ENCODE measurements around the gene METAP1.
"Not testable (repeated sequence)": the region's sequence is repeated elsewhere in the genome, so short reads cannot be mapped to it uniquely, and the experiment has no call there.

Gene METAP1

DNA sequence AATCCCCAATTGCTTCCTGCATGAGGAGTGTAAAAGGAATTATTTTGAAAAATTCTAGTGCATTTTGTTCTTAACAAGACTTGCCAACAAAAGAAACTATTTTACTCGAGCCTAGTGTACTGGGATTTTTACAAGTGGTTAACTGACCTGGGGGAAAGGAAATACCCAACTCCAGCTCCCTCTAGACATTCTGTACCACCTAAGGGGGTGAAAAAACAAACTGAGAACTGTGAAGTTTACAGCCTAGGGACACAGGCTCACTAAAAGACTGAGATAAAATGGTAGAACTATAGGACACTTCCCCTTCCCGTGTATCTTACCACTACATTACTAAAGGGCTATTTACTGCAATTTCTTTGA, 95.7 kb downstream of the METAP1 start:
- TF ChIP-seq ZNF70 (CRISPR knock-in tag; IDR thresholded peaks at IDR 0.05) (no peak), CSDC2 (CRISPR knock-in tag; IDR thresholded peaks at IDR 0.05) (no peak), OSR1 (CRISPR knock-in tag; IDR thresholded peaks at IDR 0.05) (no peak), ESRRG (CRISPR knock-in tag; IDR thresholded peaks at IDR 0.05) (no peak), ZC3H10 (CRISPR knock-in tag; IDR thresholded peaks at IDR 0.05) (no peak), ARNTL (CRISPR knock-in tag; IDR thresholded peaks at IDR 0.05; ENCODE audit: borderline replicate concordance, low read depth) (no peak), GLIS3 (CRISPR knock-in tag; IDR thresholded peaks at IDR 0.05) (no peak), TCF4 (CRISPR knock-in tag; IDR thresholded peaks at IDR 0.05; ENCODE audit: borderline replicate concordance) (no peak)
- TF ChIP-seq, protein P1, sequence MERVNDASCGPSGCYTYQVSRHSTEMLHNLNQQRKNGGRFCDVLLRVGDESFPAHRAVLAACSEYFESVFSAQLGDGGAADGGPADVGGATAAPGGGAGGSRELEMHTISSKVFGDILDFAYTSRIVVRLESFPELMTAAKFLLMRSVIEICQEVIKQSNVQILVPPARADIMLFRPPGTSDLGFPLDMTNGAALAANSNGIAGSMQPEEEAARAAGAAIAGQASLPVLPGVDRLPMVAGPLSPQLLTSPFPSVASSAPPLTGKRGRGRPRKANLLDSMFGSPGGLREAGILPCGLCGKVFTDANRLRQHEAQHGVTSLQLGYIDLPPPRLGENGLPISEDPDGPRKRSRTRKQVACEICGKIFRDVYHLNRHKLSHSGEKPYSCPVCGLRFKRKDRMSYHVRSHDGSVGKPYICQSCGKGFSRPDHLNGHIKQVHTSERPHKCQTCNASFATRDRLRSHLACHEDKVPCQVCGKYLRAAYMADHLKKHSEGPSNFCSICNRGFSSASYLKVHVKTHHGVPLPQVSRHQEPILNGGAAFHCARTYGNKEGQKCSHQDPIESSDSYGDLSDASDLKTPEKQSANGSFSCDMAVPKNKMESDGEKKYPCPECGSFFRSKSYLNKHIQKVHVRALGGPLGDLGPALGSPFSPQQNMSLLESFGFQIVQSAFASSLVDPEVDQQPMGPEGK (CRISPR knock-in tag; IDR thresholded peaks at IDR 0.05; ENCODE audit: borderline replicate concordance): no peak
- TF ChIP-seq, protein P2, sequence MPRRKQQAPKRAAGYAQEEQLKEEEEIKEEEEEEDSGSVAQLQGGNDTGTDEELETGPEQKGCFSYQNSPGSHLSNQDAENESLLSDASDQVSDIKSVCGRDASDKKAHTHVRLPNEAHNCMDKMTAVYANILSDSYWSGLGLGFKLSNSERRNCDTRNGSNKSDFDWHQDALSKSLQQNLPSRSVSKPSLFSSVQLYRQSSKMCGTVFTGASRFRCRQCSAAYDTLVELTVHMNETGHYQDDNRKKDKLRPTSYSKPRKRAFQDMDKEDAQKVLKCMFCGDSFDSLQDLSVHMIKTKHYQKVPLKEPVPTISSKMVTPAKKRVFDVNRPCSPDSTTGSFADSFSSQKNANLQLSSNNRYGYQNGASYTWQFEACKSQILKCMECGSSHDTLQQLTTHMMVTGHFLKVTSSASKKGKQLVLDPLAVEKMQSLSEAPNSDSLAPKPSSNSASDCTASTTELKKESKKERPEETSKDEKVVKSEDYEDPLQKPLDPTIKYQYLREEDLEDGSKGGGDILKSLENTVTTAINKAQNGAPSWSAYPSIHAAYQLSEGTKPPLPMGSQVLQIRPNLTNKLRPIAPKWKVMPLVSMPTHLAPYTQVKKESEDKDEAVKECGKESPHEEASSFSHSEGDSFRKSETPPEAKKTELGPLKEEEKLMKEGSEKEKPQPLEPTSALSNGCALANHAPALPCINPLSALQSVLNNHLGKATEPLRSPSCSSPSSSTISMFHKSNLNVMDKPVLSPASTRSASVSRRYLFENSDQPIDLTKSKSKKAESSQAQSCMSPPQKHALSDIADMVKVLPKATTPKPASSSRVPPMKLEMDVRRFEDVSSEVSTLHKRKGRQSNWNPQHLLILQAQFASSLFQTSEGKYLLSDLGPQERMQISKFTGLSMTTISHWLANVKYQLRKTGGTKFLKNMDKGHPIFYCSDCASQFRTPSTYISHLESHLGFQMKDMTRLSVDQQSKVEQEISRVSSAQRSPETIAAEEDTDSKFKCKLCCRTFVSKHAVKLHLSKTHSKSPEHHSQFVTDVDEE (CRISPR knock-in tag; IDR thresholded peaks at IDR 0.05): no peak
- no peak for ATAC-seq

DNA sequence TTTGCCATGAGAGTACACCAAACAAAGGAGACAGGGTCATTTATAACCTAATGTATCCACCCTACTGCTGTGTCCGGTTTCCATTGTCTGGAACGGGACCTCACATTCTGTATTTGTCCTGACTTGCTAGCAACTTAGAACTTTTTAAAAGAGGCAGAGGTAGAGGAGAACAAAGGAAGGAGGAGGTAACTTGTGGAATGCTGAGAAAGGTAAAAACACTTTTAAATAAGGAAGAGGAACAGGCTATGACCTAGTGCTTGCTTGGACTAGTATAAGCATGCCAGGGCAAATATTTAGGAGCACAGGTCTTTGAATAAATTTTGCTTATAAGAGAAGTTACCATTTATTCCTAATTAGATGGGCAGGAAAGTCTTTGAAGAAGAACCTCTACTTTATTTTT, 96.3 kb downstream of the METAP1 start:
- ATAC-seq: not testable (repeated sequence)

DNA sequence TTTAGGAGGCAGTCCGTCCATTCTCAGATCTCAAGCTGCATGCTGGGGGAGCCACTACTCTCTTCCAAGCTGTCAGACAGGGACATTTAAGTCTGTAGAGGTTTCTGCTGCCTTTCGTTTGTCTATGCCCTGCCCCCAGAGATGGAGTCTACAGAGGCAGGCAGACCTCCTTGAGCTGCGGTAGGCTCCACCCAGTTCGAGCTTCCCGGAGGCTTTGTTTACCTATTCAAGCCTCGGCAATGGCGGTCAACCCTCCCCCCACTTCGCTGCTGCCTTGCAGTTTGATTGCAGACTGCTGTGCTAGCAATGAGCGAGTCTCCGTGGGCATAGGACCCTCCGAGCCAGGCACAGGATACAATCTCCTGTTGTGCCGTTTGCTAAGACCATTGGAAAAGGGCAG, 103.8 kb downstream of the METAP1 start:
- no peak for ATAC-seq
- TF ChIP-seq TOX (CRISPR knock-in tag; IDR thresholded peaks at IDR 0.05; ENCODE audit: borderline replicate concordance): no peak
- TF ChIP-seq PPARA (CRISPR knock-in tag; IDR thresholded peaks at IDR 0.05; ENCODE audit: borderline replicate concordance): no peak
- TF ChIP-seq ISL1 (CRISPR knock-in tag; IDR thresholded peaks at IDR 0.05): no peak
- TF ChIP-seq, protein P1 (CRISPR knock-in tag; IDR thresholded peaks at IDR 0.05; ENCODE audit: borderline replicate concordance): no peak
- no peak for TF ChIP-seq SNAI2 (CRISPR knock-in tag; IDR thresholded peaks at IDR 0.05)
- TF ChIP-seq RARB (CRISPR knock-in tag; IDR thresholded peaks at IDR 0.05): no peak

DNA sequence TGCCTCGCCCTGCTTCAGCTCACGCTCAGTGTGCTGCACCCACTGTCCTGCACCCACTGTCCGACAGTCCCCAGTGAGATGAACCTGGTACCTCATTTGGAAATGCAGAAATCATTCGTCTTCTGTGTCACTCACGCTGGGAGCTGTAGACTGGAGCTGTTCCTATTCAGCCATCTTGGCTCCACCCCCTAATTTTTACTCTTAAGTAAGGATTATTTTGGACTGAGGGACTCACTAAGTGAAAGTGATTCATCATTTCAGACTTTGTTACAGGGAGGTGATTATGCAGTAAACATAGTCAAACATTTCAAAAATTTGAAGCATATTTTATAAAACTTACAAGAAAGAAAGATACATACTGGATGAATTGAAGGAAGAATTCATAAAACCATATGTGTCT, 104.3 kb downstream of the METAP1 start:
- ATAC-seq: not testable (repeated sequence)

DNA sequence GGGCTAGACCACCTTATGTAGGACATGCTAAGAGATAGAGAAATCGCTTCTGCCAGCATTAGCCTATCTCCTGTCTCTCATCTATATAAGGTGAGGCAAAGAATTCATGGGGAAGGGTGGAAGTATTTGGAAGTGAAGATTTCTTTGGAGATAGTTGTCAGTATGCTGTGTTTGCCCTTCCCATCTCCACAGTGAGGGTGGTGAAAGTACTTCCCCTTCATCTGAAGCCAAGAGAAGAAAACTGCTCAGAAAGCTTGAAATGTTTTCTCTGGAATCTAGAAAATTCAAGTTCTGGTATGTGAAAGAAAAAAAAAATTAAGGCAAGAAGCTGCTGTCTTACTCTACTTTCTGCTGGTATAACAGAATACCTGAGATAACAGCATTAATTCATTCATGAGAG, 105.4 kb downstream of the METAP1 start:
- ATAC-seq: peak; percentile 55
- TF ChIP-seq, protein P3, sequence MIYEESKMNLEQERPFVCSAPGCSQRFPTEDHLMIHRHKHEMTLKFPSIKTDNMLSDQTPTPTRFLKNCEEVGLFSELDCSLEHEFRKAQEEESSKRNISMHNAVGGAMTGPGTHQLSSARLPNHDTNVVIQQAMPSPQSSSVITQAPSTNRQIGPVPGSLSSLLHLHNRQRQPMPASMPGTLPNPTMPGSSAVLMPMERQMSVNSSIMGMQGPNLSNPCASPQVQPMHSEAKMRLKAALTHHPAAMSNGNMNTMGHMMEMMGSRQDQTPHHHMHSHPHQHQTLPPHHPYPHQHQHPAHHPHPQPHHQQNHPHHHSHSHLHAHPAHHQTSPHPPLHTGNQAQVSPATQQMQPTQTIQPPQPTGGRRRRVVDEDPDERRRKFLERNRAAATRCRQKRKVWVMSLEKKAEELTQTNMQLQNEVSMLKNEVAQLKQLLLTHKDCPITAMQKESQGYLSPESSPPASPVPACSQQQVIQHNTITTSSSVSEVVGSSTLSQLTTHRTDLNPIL (CRISPR knock-in tag; IDR thresholded peaks at IDR 0.05; ENCODE audit: low read depth): no peak
- TF ChIP-seq ZNF8 (CRISPR knock-in tag; IDR thresholded peaks at IDR 0.05): no peak
- TF ChIP-seq, protein P1 (CRISPR knock-in tag; IDR thresholded peaks at IDR 0.05; ENCODE audit: borderline replicate concordance): no peak
- TF ChIP-seq ZFP30 (CRISPR knock-in tag; IDR thresholded peaks at IDR 0.05): no peak
- no peak for TF ChIP-seq OSR1 (CRISPR knock-in tag; IDR thresholded peaks at IDR 0.05)
- TF ChIP-seq TCF4 (CRISPR knock-in tag; IDR thresholded peaks at IDR 0.05; ENCODE audit: borderline replicate concordance): no peak
- TF ChIP-seq TOX (CRISPR knock-in tag; IDR thresholded peaks at IDR 0.05; ENCODE audit: borderline replicate concordance): no peak
- TF ChIP-seq BACH2 (CRISPR knock-in tag; IDR thresholded peaks at IDR 0.05; ENCODE audit: borderline replicate concordance): no peak
- no peak for TF ChIP-seq ZNF70 (CRISPR knock-in tag; IDR thresholded peaks at IDR 0.05)

Measured in SK-N-SH treated with all-trans-retinoic acid at 6 μM for 48 hours (cell line).